SK-N-SH (cell line): Measurements from ENCODE around the gene PRR33. TPM values are rescaled to one million over a fixed set of nuclear protein-coding genes. Genes with fewer than 3 reads are reported as not detected.

Source experiments
- CTCF ChIA-PET: fragments of 300-600, 350-600 bp; formaldehyde crosslinking; extraction: SDS; loops from one replicate; lab custom pipeline; 2021; lab: Yijun Ruan, JAX
- POLR2A ChIA-PET: fragments of 350-600 bp; sonication (Branson Sonifier 250); formaldehyde crosslinking; extraction: SDS; loops from one replicate; lab custom pipeline; 2020; ENCODE audit warnings: antibody characterized with exemption, inconsistent platforms; lab: Yijun Ruan, JAX
- DNase-seq: peaks from one replicate; pipeline ENCODE4 v3.0.0; 2012
- H2AFZ ChIP-seq: fragments of 200-600 bp; sonication (generic); 2 replicates; pipeline ENCODE4 v1.8.1; 2016; ENCODE audit warnings: antibody characterized with exemption, mild to moderate bottlenecking, low read depth
- H3F3A ChIP-seq: fragments of 200-600 bp; sonication (generic); replicated peaks from 2 replicates; pipeline ENCODE3; 2016; ENCODE audit warnings: antibody characterized with exemption, mild to moderate bottlenecking; ENCODE audit not compliant: insufficient read depth
- H3K27ac ChIP-seq, 2 experiments: fragments of 200-500 bp in 1 of 2; fragments of 200-600 bp in 1 of 2; sonication (Bioruptor generic) in 1 of 2; sonication (generic), shearing (Covaris generic) in 1 of 2; 2 replicates each; pipeline versions ENCODE4 v1.5.1 to v1.6.1; 2014 to 2016; ENCODE audit warnings: low read depth in 2 of 2, inconsistent platforms in 1 of 2, low read length in 1 of 2, mild to moderate bottlenecking in 1 of 2, mixed read lengths in 1 of 2
- H3K27me3 ChIP-seq: fragments of 200-600 bp; sonication (generic), shearing (Covaris generic); 2 replicates; pipeline ENCODE4 v1.6.1; 2016; ENCODE audit warnings: mixed run types; ENCODE audit not compliant: insufficient read depth
- H3K36me3 ChIP-seq, 2 experiments: fragments of 200-500 bp in 1 of 2; fragments of 200-600 bp in 1 of 2; sonication (Bioruptor generic) in 1 of 2; sonication (generic) in 1 of 2; replicated peaks in 1 of 2; 2 replicates each; pipeline versions ENCODE3 to v1.5.1; 2014 to 2016; ENCODE audit warnings: low read length in 1 of 2, mild to moderate bottlenecking in 1 of 2; ENCODE audit not compliant: insufficient read depth in 2 of 2, control insufficient read depth in 1 of 2
- H3K4me1 ChIP-seq, 2 experiments: fragments of 200-500 bp in 1 of 2; fragments of 200-600 bp in 1 of 2; sonication (Bioruptor generic) in 1 of 2; sonication (generic), shearing (Covaris generic) in 1 of 2; 2 replicates each; pipeline versions ENCODE4 v1.5.1 to v1.6.1; 2014 to 2016; ENCODE audit warnings: low read depth in 1 of 2, low read length in 1 of 2, mixed run types in 1 of 2; ENCODE audit not compliant: insufficient read depth in 2 of 2, control insufficient read depth in 1 of 2
- H3K4me2 ChIP-seq: fragments of 200-600 bp; sonication (generic), shearing (Covaris generic); 2 replicates; pipeline ENCODE4 v1.6.1; 2017; ENCODE audit warnings: mixed run types
- H3K4me3 ChIP-seq, 2 experiments: fragments of 200-500 bp in 1 of 2; fragments of 200-600 bp in 1 of 2; sonication (Bioruptor generic) in 1 of 2; sonication (generic), shearing (Covaris generic) in 1 of 2; 2 replicates each; pipeline versions ENCODE4 v1.5.1 to v1.8.1; 2014 to 2016; ENCODE audit warnings: low read depth in 2 of 2, inconsistent platforms in 1 of 2, low read length in 1 of 2, mild to moderate bottlenecking in 1 of 2, mixed read lengths in 1 of 2, moderate library complexity in 1 of 2
- H3K79me2 ChIP-seq: fragments of 200-600 bp; sonication (generic); 2 replicates; pipeline ENCODE4 v1.8.1; 2017; ENCODE audit warnings: mild to moderate bottlenecking; ENCODE audit not compliant: insufficient read depth
- H3K9ac ChIP-seq: fragments of 200-600 bp; sonication (generic); 2 replicates; pipeline ENCODE4 v1.6.1; 2017; ENCODE audit warnings: mixed run types
- H3K9me2 ChIP-seq: fragments of 200-600 bp; sonication (generic); 2 replicates; pipeline ENCODE4 v1.6.1; 2017; ENCODE audit warnings: mixed run types
- H3K9me3 ChIP-seq: fragments of 200-600 bp; sonication (generic); 2 replicates; pipeline ENCODE4 v1.6.1; 2017; ENCODE audit warnings: mixed run types, mild to moderate bottlenecking, moderate library complexity
- H4K20me1 ChIP-seq: fragments of 200-600 bp; sonication (generic); 2 replicates; pipeline ENCODE4 v1.6.1; 2017; ENCODE audit warnings: mild to moderate bottlenecking, mixed run types; ENCODE audit not compliant: insufficient read depth
- EZH2phosphoT487 ChIP-seq: fragments of 200-600 bp; sonication (generic); IDR thresholded peaks from 2 replicates; pipeline ENCODE4 v1.6.1; 2017; ENCODE audit warnings: low read depth, mixed run types, mild to moderate bottlenecking, antibody characterized with exemption, moderate library complexity, borderline replicate concordance
- FOXJ3 ChIP-seq: sonication (generic); formaldehyde crosslinking; IDR thresholded peaks from 2 replicates; pipeline ENCODE4 v1.5.1; 2020; ENCODE audit warnings: mild to moderate bottlenecking, missing genetic modification reagents
- MEF2A ChIP-seq: IDR thresholded peaks from 2 replicates; pipeline ENCODE4 v1.4.0; 2012; ENCODE audit warnings: low read depth, borderline replicate concordance
- MXI1 ChIP-seq: IDR thresholded peaks from 2 replicates; pipeline ENCODE4 v1.6.1; 2012; ENCODE audit warnings: mild to moderate bottlenecking, low read depth, low read length, improper control_type of control experiment
- POLR2AphosphoS5 ChIP-seq: IDR thresholded peaks from 2 replicates; pipeline ENCODE4 v1.6.1; 2012; ENCODE audit warnings: low read depth, low read length
- RFX5 ChIP-seq: IDR thresholded peaks from 2 replicates; pipeline ENCODE4 v1.6.1; 2012; ENCODE audit warnings: mild to moderate bottlenecking, improper control_type of control experiment, low read length
- RXRA ChIP-seq: IDR thresholded peaks from 2 replicates; pipeline ENCODE4 v1.4.0; 2012; ENCODE audit warnings: low read depth, mild to moderate bottlenecking, borderline replicate concordance
- YY1 ChIP-seq: IDR thresholded peaks from 2 replicates; pipeline ENCODE4 v1.4.0; 2012; ENCODE audit warnings: low read depth, mild to moderate bottlenecking
- WGBS: methylation state at CpG from one replicate; pipeline ENCODE4 v1.1.6; 2017; ENCODE audit warnings: low lambda C conversion rate; 5-methylcytosine and 5-hydroxymethylcytosine counted together
- polyA plus RNA-seq, 3 experiments: library from polyadenylated mRNA; depleted of rRNA; stranded (reverse); fragments of >200 nt; gene quantifications; 2 replicates each; pipeline ENCODE4 v1.2.3, GENCODE V29; 2012
- TF ChIP-seq, protein P1 (sequence below): fragments of 150-350 bp; IDR thresholded peaks from 2 replicates; pipeline ENCODE4 v1.6.1; 2016; ENCODE audit warnings: mild to moderate bottlenecking, low read depth, low read length
- TF ChIP-seq, protein P2 (sequence below): IDR thresholded peaks from 2 replicates; pipeline ENCODE4 v1.6.1; 2012; ENCODE audit warnings: mild to moderate bottlenecking, low read depth, low read length, moderate library complexity
- TF ChIP-seq, protein P3 (sequence below): IDR thresholded peaks from 2 replicates; pipeline ENCODE4; 2012
- TF ChIP-seq, protein P4 (sequence below): IDR thresholded peaks from 2 replicates; pipeline ENCODE4 v1.4.0; 2012; ENCODE audit warnings: low read depth
- TF ChIP-seq, protein P5 (sequence below): fragments of 200-600 bp; sonication (generic); IDR thresholded peaks from 2 replicates; pipeline ENCODE4 v1.6.1; 2017; ENCODE audit warnings: antibody characterized with exemption, mild to moderate bottlenecking, moderate library complexity

PRR33 gene
- polyA plus RNA-seq, 1 of the 3 experiments (the other 2 are of a cell fraction) = not detected

DNA sequence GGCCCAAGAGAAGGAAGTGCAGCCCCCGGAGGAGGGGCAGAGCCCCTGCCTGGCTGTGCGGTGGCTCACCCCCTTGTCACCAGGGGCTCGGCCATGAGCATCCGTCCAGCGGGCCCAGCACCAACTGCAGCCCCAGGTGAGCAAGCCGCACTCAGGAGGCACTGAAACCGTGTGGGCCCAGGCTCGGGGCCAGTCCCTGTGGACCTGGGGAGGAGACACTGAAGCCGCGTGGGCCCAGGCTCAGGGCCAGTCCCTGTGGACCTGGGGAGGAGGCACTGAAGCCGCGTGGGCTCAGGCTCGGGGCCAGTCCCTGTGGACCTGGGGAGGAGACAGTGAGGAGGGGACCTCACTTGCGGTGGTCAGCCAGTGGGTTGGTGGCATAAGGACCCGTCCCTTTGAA lies 24.9 kb downstream of the PRR33 start (continued):
- TF ChIP-seq, protein P1, sequence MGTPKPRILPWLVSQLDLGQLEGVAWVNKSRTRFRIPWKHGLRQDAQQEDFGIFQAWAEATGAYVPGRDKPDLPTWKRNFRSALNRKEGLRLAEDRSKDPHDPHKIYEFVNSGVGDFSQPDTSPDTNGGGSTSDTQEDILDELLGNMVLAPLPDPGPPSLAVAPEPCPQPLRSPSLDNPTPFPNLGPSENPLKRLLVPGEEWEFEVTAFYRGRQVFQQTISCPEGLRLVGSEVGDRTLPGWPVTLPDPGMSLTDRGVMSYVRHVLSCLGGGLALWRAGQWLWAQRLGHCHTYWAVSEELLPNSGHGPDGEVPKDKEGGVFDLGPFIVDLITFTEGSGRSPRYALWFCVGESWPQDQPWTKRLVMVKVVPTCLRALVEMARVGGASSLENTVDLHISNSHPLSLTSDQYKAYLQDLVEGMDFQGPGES = no peak
- TF ChIP-seq, protein P2, sequence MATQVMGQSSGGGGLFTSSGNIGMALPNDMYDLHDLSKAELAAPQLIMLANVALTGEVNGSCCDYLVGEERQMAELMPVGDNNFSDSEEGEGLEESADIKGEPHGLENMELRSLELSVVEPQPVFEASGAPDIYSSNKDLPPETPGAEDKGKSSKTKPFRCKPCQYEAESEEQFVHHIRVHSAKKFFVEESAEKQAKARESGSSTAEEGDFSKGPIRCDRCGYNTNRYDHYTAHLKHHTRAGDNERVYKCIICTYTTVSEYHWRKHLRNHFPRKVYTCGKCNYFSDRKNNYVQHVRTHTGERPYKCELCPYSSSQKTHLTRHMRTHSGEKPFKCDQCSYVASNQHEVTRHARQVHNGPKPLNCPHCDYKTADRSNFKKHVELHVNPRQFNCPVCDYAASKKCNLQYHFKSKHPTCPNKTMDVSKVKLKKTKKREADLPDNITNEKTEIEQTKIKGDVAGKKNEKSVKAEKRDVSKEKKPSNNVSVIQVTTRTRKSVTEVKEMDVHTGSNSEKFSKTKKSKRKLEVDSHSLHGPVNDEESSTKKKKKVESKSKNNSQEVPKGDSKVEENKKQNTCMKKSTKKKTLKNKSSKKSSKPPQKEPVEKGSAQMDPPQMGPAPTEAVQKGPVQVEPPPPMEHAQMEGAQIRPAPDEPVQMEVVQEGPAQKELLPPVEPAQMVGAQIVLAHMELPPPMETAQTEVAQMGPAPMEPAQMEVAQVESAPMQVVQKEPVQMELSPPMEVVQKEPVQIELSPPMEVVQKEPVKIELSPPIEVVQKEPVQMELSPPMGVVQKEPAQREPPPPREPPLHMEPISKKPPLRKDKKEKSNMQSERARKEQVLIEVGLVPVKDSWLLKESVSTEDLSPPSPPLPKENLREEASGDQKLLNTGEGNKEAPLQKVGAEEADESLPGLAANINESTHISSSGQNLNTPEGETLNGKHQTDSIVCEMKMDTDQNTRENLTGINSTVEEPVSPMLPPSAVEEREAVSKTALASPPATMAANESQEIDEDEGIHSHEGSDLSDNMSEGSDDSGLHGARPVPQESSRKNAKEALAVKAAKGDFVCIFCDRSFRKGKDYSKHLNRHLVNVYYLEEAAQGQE = no peak

DNA sequence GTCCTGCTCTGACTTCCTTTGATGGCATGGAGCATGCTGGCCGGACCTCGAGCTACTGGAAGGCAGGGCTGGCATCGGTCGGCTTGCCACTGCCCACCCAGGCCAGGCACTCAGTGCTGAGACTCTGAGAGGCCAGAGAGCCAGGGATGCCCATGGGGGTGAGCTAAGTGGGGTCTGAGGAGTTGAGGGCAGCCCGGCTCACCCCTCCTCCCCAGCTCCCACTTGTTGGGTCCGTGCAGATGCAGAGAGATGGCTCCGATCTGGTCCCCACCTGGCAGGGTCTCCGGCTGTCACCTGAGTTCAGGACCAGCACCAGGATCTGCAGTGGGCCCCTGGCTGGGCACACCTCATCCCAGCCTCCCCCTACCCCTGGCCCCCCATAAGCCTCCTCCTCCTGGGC lies 25.5 kb downstream of the PRR33 start:
- H3K9ac ChIP-seq = no peak overlapping the region
- H3K79me2 ChIP-seq = no peaks in the 10 kb centered on the region
- H3K27me3 ChIP-seq = no peaks in the 10 kb centered on the region
- no peak overlapping the region for H3K27ac ChIP-seq
- 80% methylated on average over 1 of the region's 8 CpGs for WGBS
- H2AFZ ChIP-seq = no peak overlapping the region
- H3K4me2 ChIP-seq = no peak overlapping the region
- DNase-seq = no peak
- H3K4me1 ChIP-seq = peaks cover 18 to 44% of the 10 kb centered on the region in 2 experiments; a peak in 3 of 4 replicates
- H3K9me2 ChIP-seq = no peaks in the 10 kb centered on the region
- ChIA-PET CTCF (interaction anchor here (0.7 to 2.8 kb wide), 7 partner anchors 10 to 290 kb away, joined by 3 to 11 read pairs (median 4); no protein-coding TSS in a partner anchor), POLR2A (no interaction called here)
- H4K20me1 ChIP-seq = no peaks in the 10 kb centered on the region
- H3F3A ChIP-seq = no peaks in the 10 kb centered on the region
- H3K4me3 ChIP-seq = no peak overlapping the region
- H3K36me3 ChIP-seq = no peaks in the 10 kb centered on the region
- H3K9me3 ChIP-seq = no peaks in the 10 kb centered on the region
- no peak for TF ChIP-seq EZH2phosphoT487
- TF ChIP-seq, protein P2 = no peak
- TF ChIP-seq, protein P3, sequence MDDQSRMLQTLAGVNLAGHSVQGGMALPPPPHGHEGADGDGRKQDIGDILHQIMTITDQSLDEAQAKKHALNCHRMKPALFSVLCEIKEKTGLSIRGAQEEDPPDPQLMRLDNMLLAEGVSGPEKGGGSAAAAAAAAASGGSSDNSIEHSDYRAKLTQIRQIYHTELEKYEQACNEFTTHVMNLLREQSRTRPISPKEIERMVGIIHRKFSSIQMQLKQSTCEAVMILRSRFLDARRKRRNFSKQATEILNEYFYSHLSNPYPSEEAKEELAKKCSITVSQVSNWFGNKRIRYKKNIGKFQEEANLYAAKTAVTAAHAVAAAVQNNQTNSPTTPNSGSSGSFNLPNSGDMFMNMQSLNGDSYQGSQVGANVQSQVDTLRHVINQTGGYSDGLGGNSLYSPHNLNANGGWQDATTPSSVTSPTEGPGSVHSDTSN = no peak
- TF ChIP-seq, protein P4, sequence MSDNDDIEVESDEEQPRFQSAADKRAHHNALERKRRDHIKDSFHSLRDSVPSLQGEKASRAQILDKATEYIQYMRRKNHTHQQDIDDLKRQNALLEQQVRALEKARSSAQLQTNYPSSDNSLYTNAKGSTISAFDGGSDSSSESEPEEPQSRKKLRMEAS = no peak
- TF ChIP-seq YY1 = no peak
- no peak for TF ChIP-seq FOXJ3 (CRISPR knock-in tag)
- TF ChIP-seq RXRA = no peak
- TF ChIP-seq RFX5 = no peak
- TF ChIP-seq POLR2AphosphoS5 = no peak
- no peak for TF ChIP-seq MEF2A
- TF ChIP-seq, protein P1 = no peak
- TF ChIP-seq MXI1 = no peak
- TF ChIP-seq, protein P5, sequence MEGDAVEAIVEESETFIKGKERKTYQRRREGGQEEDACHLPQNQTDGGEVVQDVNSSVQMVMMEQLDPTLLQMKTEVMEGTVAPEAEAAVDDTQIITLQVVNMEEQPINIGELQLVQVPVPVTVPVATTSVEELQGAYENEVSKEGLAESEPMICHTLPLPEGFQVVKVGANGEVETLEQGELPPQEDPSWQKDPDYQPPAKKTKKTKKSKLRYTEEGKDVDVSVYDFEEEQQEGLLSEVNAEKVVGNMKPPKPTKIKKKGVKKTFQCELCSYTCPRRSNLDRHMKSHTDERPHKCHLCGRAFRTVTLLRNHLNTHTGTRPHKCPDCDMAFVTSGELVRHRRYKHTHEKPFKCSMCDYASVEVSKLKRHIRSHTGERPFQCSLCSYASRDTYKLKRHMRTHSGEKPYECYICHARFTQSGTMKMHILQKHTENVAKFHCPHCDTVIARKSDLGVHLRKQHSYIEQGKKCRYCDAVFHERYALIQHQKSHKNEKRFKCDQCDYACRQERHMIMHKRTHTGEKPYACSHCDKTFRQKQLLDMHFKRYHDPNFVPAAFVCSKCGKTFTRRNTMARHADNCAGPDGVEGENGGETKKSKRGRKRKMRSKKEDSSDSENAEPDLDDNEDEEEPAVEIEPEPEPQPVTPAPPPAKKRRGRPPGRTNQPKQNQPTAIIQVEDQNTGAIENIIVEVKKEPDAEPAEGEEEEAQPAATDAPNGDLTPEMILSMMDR = no peak
